H4 (cell line): ENCODE data around the gene ELAC1. TPM values are rescaled to one million over a fixed set of nuclear protein-coding genes. Genes with fewer than 3 reads are reported as not detected.

Experiments used
- DNase-seq: peaks from one replicate; pipeline ENCODE4 v3.0.0-alpha.2; 2015; ENCODE audit warnings: low spot score
- total RNA-seq: library from RNA; depleted of rRNA; stranded (reverse); fragments of >200 nt; shearing (Covaris generic); gene quantifications from 2 replicates; pipeline ENCODE4 v1.2.3, GENCODE V29; 2014; rRNA removed

The ELAC1 gene
- total RNA-seq, 1 experiment from 2014 or later = 8.5 TPM

DNA sequence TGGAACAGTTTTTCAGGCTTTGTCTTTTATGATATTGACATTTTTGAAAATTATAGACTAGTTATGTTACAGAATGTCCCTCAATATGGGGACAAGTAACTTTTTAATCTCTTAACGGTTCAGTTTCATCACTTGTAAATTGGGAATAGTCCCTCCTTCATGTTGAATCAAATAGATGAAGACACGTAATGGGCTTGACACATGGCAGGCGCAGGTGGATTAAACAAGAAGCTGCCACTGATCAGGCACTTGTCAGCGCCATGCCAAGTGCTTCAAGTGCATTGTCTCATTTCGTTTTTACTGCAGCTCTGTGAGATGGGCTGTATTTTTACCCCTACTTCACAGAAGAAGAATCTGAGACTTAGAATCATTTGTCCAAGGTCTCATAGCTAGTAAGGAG is 52.7 kb downstream of the ELAC1 start:
- no peak for DNase-seq

DNA sequence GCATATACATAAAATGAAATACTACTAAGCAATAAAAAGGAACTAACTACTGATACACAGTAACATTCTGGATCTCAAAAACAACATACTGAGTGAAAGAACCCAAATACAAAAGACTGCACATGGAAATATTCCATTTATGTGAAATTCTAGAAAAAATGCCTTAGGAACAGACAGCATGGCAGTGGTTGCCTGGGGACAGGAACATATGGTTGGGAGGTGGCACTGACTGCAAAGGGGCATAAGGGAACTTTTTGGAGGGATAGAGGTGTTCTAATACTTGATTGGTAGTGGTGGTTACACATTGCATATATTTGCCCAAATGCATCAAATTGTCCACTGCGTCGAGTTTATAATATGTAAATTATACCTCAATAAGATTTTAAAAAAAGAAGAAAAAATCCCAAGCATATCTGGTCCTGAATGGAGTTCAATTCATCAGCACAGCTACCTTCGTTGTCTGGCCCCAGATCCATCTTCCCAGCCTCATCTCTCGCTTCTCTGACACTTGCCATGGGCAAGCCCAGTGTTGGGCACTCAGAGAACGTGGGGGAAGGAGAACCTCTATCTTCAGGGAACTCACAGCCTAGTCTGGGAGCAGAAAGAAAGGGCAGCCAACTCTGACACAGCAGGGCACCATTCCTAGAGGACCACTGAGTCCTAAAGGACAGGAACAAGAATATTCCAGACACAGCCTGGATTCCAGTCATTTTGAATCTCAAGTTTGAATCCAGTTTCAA is 53.6 kb downstream of the ELAC1 start:
- DNase-seq = no peak

GRCh38 chr18:51025512-51025911 is 57.7 kb downstream of the ELAC1 start:
- DNase-seq = no peak

GRCh38 chr18:51028201-51028805 is 60.5 kb downstream of the ELAC1 start:
- DNase-seq = peak; percentile 27

DNA sequence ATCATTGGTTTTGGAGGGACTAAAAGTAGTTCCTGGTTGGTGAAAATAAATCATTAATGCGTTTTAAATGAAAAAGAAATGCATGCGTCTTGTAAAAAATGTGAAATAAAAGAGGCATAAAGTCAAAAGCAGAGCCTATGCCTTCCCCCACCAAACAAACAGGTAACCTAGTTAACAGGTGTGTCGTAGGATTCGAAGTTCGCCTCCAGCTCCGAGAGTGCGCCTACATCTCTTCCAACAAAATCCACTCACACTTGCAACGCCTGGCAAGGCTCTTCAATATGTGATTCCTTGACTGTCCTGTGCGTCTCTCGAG is 61.5 kb downstream of the ELAC1 start:
- peak; percentile 22 for DNase-seq

GRCh38 chr18:51029694-51030536 is 62.1 kb downstream of the ELAC1 start, which contains the start of gene SMAD4:
SMAD4 (plus strand) TSS chr18:51030213; CDS start chr18:51047047, 16,834 bp downstream.
- peak; percentile 90 for DNase-seq

DNA sequence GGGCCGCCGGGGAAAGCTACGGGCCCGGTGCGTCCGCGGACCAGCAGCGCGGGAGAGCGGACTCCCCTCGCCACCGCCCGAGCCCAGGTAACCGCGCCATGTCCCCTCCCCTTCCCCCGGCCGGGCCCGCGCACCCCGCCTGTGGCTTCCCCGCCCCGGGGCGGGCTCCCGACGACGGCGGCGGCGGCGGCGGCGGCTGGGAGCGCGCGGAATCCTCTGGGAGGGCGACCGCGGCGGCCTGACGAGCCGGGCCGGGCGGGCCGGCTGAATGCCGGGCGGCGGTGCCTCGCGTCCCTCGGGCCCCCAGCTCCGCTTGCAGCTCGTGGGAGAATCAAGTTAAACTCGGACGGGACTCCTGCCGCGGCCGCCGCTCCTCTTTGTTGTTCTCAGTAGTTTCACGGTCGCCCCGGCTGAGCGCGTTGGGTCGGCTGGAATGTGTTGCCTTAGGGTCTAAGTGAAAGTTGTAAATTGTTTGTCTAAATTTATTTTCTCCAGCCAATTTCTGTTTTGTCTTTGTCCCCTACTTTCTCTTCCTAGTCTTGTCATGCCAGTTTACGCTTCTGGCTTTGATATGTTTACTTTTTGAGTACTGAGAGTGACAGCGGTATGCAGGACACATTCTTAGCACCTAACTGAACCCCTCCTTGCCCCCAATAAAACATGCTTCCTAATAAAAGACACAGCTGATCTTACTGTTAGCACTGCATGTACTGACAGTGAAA is 62.9 kb downstream of the ELAC1 start:
- no peak for DNase-seq

- no peak for DNase-seq
Observed at GRCh38 chr18:51032193-51032592, 64.4 kb downstream of the ELAC1 start.

DNA sequence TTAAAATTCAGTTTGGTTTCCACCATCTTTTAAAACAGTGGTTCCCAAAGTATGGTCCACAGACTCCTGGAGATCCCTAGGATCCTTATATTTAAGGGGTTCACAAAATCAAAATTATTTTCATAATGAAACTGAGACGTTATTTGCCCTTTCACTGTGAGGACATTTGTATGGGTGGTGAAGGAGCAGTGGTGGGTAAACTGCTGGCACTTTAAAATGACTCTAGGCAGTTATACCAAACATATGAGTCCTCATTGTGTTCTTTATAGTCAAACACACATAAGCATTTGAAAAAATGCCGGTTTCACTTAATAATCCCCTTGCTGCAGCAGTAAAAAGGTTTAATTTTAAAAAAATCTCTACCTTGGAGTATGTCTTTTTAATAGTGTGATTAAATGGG is 69.4 kb downstream of the ELAC1 start:
- no peak for DNase-seq

Other genes with a start within 250 kb of the ELAC1 start
- gene MRO, start 148.0 kb upstream of the ELAC1 start, total RNA-seq = 0.82 and 1.2 TPM in 2 replicates
- gene ME2, start 88.9 kb upstream of the ELAC1 start, total RNA-seq = 42.6 and 46.2 TPM in 2 replicates
- 46.0 and 87.2 TPM in 2 replicates for gene SMAD4, start 62.2 kb downstream of the ELAC1 start, total RNA-seq
- gene MEX3C, start 229.6 kb downstream of the ELAC1 start, total RNA-seq = 29.1 and 34.2 TPM in 2 replicates